ENCODE measurements around the gene TOMM6. TPM values are rescaled to one million over a fixed set of nuclear protein-coding genes. Genes with fewer than 3 reads are reported as not detected.

TOMM6 gene
- polyA plus RNA-seq, 1 donor from 2014 or later = 184 TPM

- no peaks in the 10 kb centered on the region for H3K9me2 ChIP-seq (ENCODE audit: insufficient read depth, low read length)
- H3K9ac ChIP-seq (ENCODE audit: low read length) = no peak overlapping the region
- no peaks in the 10 kb centered on the region for H3K79me2 ChIP-seq (replicated peaks; ENCODE audit: insufficient read depth, low read length)
- H3K36me3 ChIP-seq (ENCODE audit: insufficient read depth, low read length) = no peaks in the 10 kb centered on the region
- H3K4me2 ChIP-seq (ENCODE audit: low read length) = no peak overlapping the region
- TF ChIP-seq RAD21 (conservative IDR thresholded peaks at IDR 0.05) (no peak), POLR2AphosphoS5 (IDR thresholded peaks at IDR 0.05) (no peak), EZH2 (IDR thresholded peaks at IDR 0.05; ENCODE audit: borderline replicate concordance, insufficient read depth, low read length, poor library complexity, severe bottlenecking) (no peak), CTCF (IDR thresholded peaks at IDR 0.05; ENCODE audit: poor library complexity, severe bottlenecking) (no peak), EP300 (conservative IDR thresholded peaks at IDR 0.05; ENCODE audit: poor library complexity, severe bottlenecking) (no peak), TAF1 (IDR thresholded peaks at IDR 0.05; ENCODE audit: low read depth) (no peak), MXI1 (conservative IDR thresholded peaks at IDR 0.05; ENCODE audit: poor library complexity, severe bottlenecking) (no peak), REST (IDR thresholded peaks at IDR 0.05; ENCODE audit: borderline replicate concordance) (no peak), SMC3 (conservative IDR thresholded peaks at IDR 0.05; ENCODE audit: poor library complexity) (no peak)
- no peak overlapping the region for H3K4me3 ChIP-seq (ENCODE audit: low read length)
- no peak overlapping the region for H2AFZ ChIP-seq (ENCODE audit: low read depth, low read length)
- H3K9me3 ChIP-seq (ENCODE audit: low read length) = no peaks in the 10 kb centered on the region
- H3F3A ChIP-seq (ENCODE audit: insufficient read depth, low read length, poor library complexity, severe bottlenecking) = no peaks in the 10 kb centered on the region
- H4K20me1 ChIP-seq (ENCODE audit: insufficient read depth) = no peaks in the 10 kb centered on the region
- no peak overlapping the region for H3K27ac ChIP-seq (ENCODE audit: low read length)
- no peaks in the 10 kb centered on the region for H3K27me3 ChIP-seq (ENCODE audit: insufficient read depth, low read depth, low read length)
Measured at GRCh38 chr6:41770381-41771057, 17.0 kb upstream of the TOMM6 start.

- no peaks in the 10 kb centered on the region for H3F3A ChIP-seq (ENCODE audit: insufficient read depth, low read length, poor library complexity, severe bottlenecking)
- H3K9me3 ChIP-seq (ENCODE audit: low read length) = no peaks in the 10 kb centered on the region
- no peak overlapping the region for H3K4me3 ChIP-seq (ENCODE audit: low read length)
- no peaks in the 10 kb centered on the region for H3K79me2 ChIP-seq (replicated peaks; ENCODE audit: insufficient read depth, low read length)
- H3K27ac ChIP-seq (ENCODE audit: low read length) = no peak overlapping the region
- H4K20me1 ChIP-seq (ENCODE audit: insufficient read depth) = no peaks in the 10 kb centered on the region
- no peak for TF ChIP-seq CTCF (IDR thresholded peaks at IDR 0.05; ENCODE audit: poor library complexity, severe bottlenecking)
- no peak for TF ChIP-seq MXI1 (conservative IDR thresholded peaks at IDR 0.05; ENCODE audit: poor library complexity, severe bottlenecking)
- no peak for TF ChIP-seq EP300 (conservative IDR thresholded peaks at IDR 0.05; ENCODE audit: poor library complexity, severe bottlenecking)
- TF ChIP-seq REST (IDR thresholded peaks at IDR 0.05; ENCODE audit: borderline replicate concordance) = no peak
- no peak for TF ChIP-seq POLR2AphosphoS5 (IDR thresholded peaks at IDR 0.05)
- no peak for TF ChIP-seq EZH2 (IDR thresholded peaks at IDR 0.05; ENCODE audit: borderline replicate concordance, insufficient read depth, low read length, poor library complexity, severe bottlenecking)
- TF ChIP-seq SMC3 (conservative IDR thresholded peaks at IDR 0.05; ENCODE audit: poor library complexity) = no peak
- no peak for TF ChIP-seq TAF1 (IDR thresholded peaks at IDR 0.05; ENCODE audit: low read depth)
- TF ChIP-seq RAD21 (conservative IDR thresholded peaks at IDR 0.05) = no peak
- no peak overlapping the region for H3K9ac ChIP-seq (ENCODE audit: low read length)
- no peak overlapping the region for H3K4me2 ChIP-seq (ENCODE audit: low read length)
- no peaks in the 10 kb centered on the region for H3K9me2 ChIP-seq (ENCODE audit: insufficient read depth, low read length)
- no peaks in the 10 kb centered on the region for H3K36me3 ChIP-seq (ENCODE audit: insufficient read depth, low read length)
- H3K27me3 ChIP-seq (ENCODE audit: insufficient read depth, low read depth, low read length) = no peaks in the 10 kb centered on the region
- no peak overlapping the region for H2AFZ ChIP-seq (ENCODE audit: low read depth, low read length)
Measured at GRCh38 chr6:41771058-41771983, 16.2 kb upstream of the TOMM6 start.
